Skeletal muscle cell (primary cell): ENCODE data around the gene PRELP.

Experiments used
- DNase-seq: peaks from one replicate; pipeline ENCODE4 v3.0.0-alpha.2; 2010; ENCODE audit warnings: low read depth
- H3K4me3 ChIP-seq: 2 replicates; pipeline ENCODE4 v1.5.1; 2011; ENCODE audit warnings: low read depth, mild to moderate bottlenecking, control low read depth, low read length, moderate library complexity

The PRELP gene

DNA sequence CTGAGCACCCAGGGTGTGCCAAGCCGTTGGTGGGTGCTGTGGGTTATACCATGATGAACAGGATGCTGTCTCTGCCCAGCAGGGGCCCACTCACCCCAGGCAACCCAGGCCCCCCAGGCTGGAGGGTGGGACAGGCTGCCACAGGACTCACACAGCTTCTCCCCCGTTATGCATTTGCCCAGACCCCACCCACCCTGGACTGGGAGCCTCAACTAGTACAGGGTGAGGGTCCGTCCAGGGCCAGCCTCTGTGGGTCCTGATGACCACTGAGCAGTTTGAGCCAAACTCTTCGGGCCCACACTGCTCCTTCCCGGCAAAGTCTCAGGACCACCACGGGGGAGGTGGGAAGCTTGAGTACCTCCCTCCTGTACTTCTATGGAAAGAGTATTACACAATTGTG is 3.8 kb upstream of the PRELP start:
- DNase-seq, result no peak
- H3K4me3 ChIP-seq, result no peak overlapping the region

DNA sequence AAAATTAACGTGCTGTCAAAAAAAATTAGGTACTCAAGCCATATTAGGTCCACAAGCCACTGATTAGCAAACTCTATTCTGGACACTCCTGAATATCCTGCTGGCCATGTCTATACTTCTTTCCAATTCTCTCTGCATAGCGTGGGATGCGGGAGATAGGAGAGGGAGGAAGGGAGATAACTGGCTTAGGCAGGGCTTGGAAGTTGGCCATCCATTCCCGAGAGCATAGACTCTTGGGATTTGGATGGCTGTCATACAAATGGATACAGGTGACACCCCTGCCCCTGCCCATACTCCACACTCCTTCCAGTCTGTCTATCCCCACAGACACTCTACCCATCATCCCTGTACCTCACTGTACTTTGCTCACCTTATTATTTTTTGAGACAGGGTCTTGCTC is 2.3 kb upstream of the PRELP start:
- H3K4me3 ChIP-seq, result no peak overlapping the region

GRCh38 chr1:203473781-203474305 is 1.8 kb upstream of the PRELP start:
- no peak for DNase-seq
- H3K4me3 ChIP-seq, result no peak overlapping the region

More for the DNA sequence above, 2.3 kb upstream of the PRELP start:
- DNase-seq, result no peak

DNA sequence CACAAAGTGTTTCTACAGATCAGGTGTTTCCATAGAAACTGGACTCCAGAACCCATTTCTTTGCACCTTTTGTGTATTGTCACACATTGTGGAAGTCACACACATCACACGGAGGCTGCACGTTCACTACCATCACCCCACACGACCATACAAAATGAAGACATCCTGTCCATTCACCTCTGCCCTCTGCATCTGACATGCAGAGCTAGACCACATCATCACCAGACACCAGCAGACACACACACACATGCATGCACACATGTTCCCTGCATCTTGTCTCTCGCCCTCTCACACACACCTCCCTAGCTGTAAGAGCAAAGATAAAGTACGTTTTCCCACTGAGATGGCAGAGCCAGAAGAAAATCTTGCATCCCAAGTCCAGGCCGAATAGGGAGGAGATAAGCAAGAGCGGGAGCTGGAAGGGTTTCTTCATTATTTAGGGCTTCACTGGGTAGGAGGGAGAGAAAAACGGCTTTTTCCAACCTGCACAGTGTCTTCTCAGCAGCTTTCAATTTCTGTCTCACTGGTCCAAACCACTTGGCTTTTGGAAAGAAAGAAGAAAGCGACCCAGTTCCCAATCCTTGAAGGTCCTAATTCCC is 709 bp downstream of the PRELP start:
- H3K4me3 ChIP-seq, result no peak overlapping the region
- DNase-seq, result no peak

- DNase-seq, result no peak
- no peak overlapping the region for H3K4me3 ChIP-seq
Measured at GRCh38 chr1:203477748-203478147, 2.1 kb downstream of the PRELP start.

- H3K4me3 ChIP-seq, result no peak overlapping the region
- DNase-seq, result no peak
Measured at GRCh38 chr1:203478231-203478630, 2.6 kb downstream of the PRELP start.

- no peak for DNase-seq
- no peak overlapping the region for H3K4me3 ChIP-seq
Measured at GRCh38 chr1:203478986-203479385, 3.4 kb downstream of the PRELP start.

GRCh38 chr1:203479646-203480045 is 4.0 kb downstream of the PRELP start:
- DNase-seq, result no peak

GRCh38 chr1:203480084-203480483 is 4.5 kb downstream of the PRELP start:
- H3K4me3 ChIP-seq, result no peak overlapping the region
- no peak for DNase-seq

More at GRCh38 chr1:203479646-203480045, 4.0 kb downstream of the PRELP start:
- H3K4me3 ChIP-seq, result no peak overlapping the region

DNA sequence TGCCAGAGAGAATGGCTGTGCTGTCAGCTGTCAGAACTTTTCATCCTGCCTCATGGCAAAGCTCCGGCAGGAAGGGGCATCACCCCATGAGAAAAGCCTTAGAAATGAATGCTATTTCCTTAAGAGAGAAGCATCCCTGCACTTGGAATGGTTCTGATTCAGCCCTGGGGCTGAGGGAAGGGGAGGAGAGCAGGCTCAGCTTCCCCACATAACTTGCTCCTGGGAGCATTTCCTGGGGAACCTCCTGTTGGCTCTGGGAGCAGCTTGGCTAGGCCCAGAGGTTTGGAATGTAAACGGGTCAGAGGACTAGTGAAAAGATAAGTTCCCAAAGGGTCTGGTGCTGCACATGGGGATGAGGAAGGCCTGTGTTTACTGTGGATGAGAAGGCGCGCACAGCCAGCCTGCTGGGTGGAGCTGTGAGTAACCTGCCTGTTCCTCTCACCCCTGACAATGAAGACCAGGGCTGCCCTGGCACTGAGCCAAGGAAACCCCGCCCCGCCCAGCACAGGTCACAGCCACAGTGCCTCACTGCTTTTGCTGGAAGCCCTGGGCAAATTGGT is 5.0 kb downstream of the PRELP start:
- peak; percentile 64 for DNase-seq
- H3K4me3 ChIP-seq, result no peak overlapping the region

GRCh38 chr1:203481196-203481595 is 5.6 kb downstream of the PRELP start:
- no peak overlapping the region for H3K4me3 ChIP-seq
- no peak for DNase-seq

- H3K4me3 ChIP-seq, result peak overlapping the region; percentile 43
- DNase-seq, result no peak
Measured at GRCh38 chr1:203486618-203487370, 11.2 kb downstream of the PRELP start.

DNA sequence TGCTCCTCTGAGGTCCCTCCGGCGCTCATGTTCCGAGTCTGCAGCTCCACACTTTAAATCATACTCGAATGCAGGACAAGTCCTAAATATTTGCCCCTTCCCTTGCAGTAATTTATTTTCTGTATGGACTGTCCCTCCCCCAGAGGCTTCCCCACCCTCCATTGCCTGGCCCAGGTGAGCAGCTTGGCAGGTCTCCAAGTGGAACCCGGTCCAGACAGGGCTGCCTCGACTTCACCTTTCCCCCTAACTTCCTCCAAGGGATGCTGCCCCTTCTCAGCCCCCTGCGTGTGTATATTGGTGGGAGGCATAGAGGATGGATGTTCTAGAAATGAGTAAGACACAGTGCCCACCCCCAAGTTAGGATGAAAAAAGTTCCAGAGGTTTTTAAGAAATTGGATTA is 12.9 kb downstream of the PRELP start:
- no peak for DNase-seq
- no peak overlapping the region for H3K4me3 ChIP-seq

DNA sequence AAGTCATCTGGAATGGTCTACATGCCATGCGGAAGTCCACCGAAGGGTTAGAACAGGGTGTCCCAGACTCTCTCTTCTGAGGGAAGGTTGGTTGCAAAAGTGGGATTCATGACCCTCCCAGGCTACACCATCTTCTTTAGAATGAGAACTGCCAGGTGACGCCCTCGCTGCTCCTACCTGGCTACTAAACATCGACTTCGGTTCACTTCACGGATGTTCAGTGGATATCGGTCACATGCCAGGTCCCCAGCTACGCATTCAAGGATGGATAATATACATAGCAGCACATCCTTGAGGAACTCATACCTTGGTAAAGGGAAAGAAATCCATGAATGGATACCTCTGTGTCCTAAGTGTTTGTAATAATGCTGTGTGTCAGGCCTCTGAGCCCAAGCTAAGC is 15.0 kb downstream of the PRELP start:
- DNase-seq, result no peak
- H3K4me3 ChIP-seq, result no peak overlapping the region

DNA sequence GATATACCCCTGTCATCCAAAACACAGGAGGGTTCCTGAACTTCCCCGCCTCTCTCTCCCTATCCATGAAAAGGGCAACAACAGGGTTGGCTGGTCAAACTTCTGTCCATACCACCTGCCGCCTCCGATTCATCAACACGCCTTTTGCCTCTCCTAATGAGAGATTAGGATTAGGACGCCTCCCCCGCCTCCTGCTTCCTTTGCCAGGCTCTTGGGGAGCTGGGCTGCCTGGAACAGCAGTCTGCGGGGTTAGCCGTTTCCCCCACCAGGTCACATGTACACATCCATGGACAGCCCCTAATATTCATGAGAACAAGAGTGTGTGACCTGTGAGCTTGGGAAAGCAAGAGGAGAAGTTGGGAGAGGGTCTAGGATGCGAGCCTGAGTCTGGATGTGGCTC is 16.1 kb downstream of the PRELP start:
- no peak overlapping the region for H3K4me3 ChIP-seq
- DNase-seq, result no peak

- no peak overlapping the region for H3K4me3 ChIP-seq
- no peak for DNase-seq
Measured at GRCh38 chr1:203492082-203492747, 16.6 kb downstream of the PRELP start.

- no peak overlapping the region for H3K4me3 ChIP-seq
- DNase-seq, result no peak
Measured at GRCh38 chr1:203492748-203493130, 17.1 kb downstream of the PRELP start.

DNA sequence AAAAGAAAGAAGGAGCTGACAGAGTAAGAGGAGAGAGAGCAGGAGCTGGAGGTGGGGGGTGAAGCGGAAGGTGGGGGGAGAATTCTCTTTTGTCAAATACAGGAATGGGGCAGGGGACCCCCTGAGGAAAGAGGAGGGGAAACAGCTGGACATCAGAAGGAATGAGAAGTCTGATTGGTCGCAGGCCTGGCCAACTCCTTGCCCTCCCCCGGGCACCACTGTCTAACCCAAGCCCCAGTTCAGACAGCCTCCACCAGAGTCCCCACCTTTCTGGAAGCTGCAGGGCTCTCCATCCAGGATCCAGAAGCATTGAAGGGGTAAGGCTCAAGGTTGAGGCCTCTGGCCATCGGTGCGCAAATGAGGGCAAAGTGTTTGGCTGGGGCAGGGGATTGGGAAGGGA is 18.3 kb downstream of the PRELP start, which contains the start of gene OPTC:
OPTC (plus strand) TSS at position 253 of the 400 bp plus-strand sequence. CDS start 1,853 bp downstream, outside the sequence.
- no peak for DNase-seq
- H3K4me3 ChIP-seq, result no peak within 1 kb of the TSS

DNA sequence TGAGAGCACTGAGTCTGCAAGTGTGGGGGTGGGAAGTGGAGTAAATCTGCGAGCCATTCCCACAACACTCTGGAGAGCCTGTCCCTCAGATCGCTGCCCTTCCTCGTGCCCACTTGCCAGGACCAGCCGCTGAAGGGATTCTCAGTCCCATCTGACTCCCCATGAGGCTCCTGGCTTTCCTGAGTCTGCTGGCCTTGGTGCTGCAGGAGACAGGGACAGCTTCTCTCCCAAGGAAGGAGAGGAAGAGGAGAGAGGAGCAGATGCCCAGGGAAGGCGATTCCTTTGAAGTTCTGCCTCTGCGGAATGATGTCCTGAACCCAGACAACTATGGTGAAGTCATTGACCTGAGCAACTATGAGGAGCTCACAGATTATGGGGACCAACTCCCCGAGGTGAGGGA is 20.2 kb downstream of the PRELP start:
- DNase-seq, result no peak
- no peak overlapping the region for H3K4me3 ChIP-seq

- no peak for DNase-seq
- H3K4me3 ChIP-seq, result no peak overlapping the region
Measured at GRCh38 chr1:203497269-203497777, 21.7 kb downstream of the PRELP start.
